ENCODE measurements around the gene MAP2K2.

Gene MAP2K2

DNA sequence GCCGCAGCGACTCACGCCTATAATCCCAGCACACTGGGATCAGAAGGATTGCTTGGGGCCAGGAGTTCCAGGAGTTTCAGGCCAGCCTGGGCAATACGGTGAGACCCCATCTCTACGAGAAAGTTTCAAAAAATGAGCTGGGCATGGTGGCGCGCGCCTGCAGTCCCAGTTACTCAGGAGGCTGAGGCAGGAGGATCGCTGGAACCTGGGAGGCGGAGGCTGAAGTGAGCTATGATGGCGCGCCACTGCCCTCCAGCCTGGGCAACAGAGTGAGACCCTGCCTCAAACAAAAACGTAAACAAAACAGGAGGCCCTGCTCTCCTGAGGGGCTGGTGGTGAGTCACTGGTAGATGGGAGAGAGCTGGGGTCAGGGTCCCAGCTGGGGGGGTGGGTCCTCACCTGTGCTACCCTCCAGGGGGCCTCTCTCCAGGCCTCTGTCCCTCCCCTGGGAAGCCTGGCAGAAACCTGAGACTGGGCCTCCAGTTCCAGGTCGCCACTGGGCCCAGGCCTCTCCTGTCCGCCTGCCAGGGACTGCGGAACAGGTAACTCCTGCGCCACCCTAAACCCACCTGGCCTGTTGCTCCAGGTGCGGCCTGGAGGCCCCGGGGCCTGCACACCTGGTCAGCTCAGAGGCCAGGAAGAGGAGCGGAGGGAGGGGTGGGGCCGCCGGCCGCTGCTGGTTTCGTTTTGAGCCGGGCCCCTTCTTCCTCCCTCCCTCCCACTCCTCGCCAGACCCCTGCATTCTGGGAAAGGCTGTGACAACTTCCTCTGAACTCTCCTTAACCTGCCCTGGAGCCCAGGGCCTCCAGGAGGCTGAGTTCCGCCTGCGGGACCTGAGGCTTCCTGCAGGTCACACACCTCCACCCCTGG lies 40.0 kb downstream of the MAP2K2 start:
- DNase-seq: no peak
- intact Hi-C loops (cut with DNase I): no loop called here

DNA sequence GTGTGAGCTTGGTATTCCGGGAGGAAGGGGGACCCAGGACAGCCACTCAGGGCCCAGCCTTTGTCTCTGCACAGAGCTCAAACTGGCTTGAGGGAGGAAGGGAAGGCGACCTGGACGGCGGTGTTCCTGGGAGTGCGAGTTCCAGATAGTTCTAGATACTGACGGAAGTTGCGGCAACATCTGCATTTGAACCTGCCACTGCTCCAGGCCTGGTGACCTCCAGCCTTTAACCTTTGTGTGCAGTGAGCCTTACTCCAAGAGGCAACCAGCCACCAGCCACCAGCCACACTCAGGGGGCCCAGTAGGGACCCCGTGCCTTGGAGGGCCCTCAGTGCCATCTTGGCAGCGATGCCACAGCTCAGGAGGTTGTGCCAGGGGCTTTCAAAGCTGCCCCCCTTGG lies 41.8 kb downstream of the MAP2K2 start:
- intact Hi-C loops (cut with DNase I): no loop called here
- DNase-seq: no peak

DNA sequence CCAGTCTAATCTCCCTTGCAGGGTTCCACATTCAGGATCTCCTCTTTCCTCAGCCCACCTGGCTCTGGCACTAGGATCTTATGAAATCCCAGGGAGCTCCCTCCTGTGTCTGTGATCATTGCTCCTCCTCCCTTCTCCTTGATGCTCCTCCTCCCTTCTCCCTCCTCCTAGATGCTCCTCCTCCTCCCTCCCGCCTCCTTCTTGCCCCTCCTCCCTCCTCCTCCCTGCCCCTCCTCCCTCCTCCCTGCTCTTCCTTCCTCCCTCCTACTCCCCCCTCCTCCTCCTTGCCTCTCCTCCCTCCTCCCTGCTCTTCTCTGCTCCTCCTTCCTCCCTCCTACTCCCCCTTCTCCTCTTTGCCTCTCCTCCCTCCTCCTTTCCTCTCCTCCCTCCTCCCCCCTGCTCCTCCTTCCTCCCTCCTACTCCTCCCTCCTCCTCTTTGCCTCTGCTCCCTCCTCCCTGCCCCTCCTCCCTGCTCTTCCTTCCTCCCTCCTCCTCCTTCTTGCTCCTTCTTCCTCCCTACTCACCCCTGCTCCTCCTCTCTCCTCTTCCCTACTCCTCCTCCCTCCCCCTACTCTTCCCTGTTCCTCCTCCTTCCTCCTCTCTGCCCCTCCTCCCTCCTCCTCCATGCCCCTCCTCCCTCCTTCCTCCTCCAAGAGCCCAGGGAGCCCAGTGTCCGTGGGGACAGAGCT lies 42.3 kb downstream of the MAP2K2 start:
- no peak for DNase-seq
- intact Hi-C loops (cut with DNase I): no loop called here

DNA sequence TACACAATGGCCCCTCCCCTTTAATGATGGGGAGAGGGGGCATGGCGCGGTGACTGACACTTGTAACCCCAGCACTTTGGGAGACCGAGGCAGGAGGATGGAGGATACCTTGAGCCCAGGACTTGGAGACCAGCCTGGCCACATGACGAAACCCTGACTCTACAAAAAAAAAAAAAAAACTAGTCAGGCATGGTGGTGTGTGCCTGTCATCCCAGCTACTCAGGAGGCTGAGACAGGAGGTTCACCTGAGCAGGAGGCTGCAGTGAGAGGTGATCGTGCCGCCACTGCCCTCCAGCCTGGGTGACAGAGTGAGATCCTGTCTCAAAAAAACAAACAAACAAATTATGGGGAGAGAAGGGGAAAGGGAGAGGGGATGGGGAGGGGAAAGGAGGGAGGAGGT lies 43.4 kb downstream of the MAP2K2 start:
- intact Hi-C loops (cut with DNase I): no loop called here

DNA sequence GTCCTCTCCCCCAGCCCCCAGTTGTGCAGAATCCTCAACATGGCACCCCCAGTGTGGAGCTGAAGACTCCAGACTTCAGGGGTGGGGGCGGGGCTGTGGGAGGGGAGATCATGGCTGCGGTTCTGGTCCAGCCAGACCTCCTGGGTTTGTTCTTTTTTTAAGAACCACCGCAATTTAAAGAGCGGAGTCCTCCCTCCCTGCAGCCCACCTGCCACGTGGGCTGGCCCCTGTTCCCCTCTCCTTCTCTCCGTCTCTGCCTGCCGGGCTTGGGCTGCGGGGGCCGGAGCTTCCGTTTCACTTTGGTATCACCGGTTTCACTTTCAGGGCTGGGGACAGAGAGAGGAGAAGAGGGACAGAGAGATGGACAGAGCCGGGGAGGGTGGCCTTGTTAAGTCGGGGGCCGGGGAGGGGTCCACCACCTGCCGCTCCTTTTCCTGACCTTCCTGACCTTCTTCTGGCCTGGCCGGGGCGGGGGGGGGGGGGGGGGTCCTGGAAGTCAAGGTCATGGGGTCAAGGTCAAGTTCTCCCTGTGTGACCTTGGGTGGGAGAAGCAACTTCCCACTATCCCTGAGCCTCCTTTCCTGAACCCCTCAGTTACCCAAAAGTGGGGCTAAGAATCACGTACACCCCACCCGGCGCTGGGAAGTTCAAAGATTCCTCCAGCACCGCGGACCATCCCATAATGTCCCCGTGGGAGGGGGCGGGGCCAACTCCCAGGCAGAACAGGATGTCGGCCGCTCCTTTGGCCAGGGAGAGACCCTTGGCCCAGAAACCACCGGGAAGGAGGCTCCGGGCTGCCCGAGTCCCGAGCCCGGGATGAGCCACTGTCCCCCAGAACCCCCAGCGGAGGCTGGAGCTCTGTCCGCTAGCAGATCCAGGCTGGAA lies 45.9 kb downstream of the MAP2K2 start:
- peak in 3 of 10 donors; percentile 10 to 78 (median 78) for DNase-seq
- intact Hi-C loops (cut with DNase I): no loop called here

More for the DNA sequence above, 43.4 kb downstream of the MAP2K2 start:
- no peak for DNase-seq

DNA sequence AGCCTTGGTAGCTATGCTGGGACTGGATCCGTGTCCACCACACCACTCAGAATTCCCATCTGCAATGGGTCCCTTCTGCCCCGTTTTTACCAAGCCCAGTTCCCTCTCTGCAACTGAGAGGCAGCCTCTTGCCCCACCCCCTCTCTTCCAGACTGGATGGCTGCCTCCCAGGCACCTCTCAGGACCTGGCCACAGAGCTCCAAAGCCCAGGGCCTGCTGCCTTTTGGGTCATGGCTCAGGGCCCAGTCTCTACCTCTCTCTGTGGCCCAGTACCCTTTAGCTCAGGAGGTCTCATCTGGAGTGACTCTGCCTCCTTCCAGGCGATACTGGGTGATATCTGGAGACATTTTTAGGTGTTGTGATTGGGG lies 46.9 kb downstream of the MAP2K2 start:
- peak in 2 of 10 donors; percentile 5 to 80 for DNase-seq
- intact Hi-C loops (cut with DNase I): no loop called here

DNA sequence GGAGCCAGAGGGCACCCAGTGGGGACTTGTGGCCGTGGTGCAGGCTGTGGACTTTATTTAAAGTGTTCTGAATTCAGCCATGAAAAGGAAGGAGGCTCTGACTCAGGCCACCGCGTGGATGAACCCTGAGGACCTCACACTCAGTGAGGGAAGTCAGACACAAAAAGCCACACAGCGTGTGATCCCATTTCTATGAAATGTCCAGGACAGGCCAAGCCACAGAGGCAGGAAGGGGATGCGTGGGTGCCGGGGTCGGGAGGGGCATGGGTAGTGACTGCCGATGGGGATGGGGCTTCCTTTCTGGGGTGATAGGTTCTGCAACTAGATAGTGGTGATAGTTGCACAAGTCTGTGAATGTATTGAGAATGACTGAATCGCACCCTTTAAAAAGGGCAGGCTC lies 48.5 kb downstream of the MAP2K2 start:
- DNase-seq: peak in 1 of 10 donors; percentile 66
- intact Hi-C loops (cut with DNase I): no loop called here

DNA sequence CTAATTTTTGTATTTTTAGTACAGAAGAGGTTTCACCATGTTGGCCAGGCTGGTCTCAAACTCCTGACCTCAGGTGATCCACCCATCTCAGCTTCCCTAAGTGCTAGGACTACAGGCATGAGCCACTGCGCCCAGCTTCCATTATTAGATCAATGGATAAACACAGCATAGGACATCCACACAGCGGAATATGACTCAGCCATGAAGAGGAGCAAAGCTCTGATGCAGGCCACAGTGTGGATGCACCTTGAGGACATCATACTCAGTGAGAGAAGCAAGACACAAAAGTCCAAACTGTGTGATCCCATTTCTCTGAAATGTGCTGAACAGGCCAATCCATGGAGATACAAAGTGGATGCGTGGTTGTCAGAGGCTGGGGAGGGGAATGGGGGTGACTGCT lies 52.3 kb downstream of the MAP2K2 start:
- no peak for DNase-seq
- intact Hi-C loops (cut with DNase I): no loop called here

DNA sequence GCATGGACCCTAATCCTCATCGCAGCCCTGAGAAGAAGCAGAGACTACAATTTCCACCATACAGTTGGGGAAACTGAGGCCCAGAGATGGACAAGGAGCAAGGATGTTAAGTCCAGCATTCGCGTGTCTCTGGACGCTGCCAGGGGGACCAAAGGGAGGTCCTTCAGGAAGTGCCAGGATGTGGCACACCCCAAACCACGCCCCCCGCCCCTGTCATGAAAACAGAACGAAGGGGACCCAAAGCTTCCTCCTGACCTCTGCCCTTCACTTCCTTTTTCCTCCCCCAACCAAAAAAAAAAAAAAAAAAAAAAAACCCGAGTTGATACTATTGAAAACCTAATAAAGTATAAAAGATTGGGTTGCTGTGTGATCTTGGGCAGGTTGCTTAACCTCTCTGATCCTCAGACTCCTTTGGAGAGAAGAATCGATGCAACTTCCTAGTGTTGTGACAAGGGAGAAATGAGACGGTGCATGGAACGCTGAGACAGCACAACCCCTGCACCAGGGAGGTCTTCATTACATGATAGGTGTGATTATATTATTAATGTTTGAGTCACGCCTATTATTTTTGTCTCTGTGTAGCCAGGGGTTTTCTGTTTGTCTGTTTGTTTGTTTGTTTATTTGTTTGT lies 54.5 kb downstream of the MAP2K2 start:
- peak in 1 of 10 donors; percentile 61 for DNase-seq
- intact Hi-C loops (cut with DNase I): loop anchor here (5.0 kb wide), 2 partner anchors 53 to 77 kb away; partner anchors contain the start of gene MAP2K2

DNA sequence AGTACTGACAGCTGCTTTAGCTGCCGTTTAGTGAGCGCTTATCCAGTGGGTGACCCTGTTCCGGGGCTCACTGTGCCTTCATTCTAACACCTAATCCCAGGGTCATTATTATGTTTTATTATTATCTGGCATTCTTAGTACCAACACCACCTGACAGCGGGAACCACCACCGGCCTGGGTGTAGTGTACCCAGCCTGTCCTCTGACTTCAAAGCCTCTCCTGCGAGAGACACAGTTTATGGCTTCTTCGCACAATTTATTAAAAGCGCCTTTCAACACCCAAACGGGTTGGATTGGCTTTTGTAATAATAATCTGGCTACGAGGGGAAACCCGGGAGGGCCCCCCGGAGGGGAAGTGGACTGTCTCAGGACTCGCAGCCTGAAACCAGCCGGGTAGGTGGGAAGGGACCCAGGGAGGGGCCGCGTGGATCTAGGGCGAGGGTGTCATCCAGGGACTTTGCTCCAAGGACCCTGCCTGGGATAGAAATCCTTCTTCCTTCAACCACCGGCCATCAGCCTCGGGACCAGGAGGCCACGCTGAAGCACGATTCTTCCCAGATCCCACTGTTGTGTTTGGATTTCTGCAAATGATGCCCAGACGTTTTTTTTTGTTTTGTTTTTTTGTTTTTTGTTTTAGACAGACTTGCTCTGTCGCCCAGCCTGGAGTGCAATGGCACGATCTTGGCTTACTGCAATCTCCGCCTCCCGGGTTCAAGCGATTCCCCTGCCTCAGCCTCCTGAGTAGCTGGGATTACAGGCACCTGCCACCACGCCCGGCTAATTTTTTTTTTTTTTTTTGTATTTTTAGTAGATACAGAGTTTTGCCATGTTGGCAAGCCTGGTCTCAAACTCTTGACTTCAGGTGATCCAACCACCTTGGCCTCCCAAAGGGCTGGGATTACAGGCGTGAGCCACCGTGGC lies 55.6 kb downstream of the MAP2K2 start:
- intact Hi-C loops (cut with DNase I): loop anchor here (5.0 kb wide), 2 partner anchors 54 to 76 kb away; partner anchors contain the start of gene MAP2K2
- DNase-seq: peak in 2 of 10 donors; percentile 71 to 88

DNA sequence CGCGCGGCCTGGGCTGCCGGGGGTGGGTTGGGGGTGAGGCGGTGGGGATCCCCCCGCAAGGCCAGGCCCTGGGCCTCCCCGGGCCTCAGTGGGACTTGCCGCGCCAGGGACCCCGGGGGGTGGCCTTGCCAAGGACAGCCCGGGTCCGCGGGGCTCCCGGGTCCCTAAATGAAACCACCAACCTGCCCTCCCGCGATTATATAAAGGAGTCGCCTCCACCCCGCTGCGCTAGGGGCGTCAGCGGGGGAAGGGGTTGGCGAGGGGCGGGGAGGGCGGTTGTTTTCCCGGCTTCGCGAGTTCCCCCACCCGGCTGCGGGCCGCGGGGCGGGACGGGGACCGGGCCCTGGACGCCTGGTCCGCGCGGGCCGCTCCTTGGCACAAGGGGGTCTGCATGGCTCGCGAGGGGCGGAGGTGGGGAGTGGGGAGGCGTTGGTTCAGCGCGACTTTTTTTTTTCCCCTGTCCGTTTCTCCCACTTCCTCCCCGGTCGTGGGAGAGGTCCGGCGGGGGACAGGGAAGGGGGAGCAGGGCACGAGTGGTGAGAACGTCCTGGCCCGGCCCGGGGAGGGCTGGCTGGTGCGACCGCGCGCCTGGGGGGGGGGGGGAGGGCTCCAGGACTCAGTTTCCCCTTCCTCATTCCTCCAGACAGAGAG lies 56.4 kb downstream of the MAP2K2 start:
- intact Hi-C loops (cut with DNase I): loop anchor here (1.0 to 5.0 kb wide), 3 partner anchors 55 to 75 kb away; partner anchors contain the start of genes MAP2K2 and PIAS4
- DNase-seq: peak in 3 of 10 donors; percentile 78 to 87 (median 85)

DNA sequence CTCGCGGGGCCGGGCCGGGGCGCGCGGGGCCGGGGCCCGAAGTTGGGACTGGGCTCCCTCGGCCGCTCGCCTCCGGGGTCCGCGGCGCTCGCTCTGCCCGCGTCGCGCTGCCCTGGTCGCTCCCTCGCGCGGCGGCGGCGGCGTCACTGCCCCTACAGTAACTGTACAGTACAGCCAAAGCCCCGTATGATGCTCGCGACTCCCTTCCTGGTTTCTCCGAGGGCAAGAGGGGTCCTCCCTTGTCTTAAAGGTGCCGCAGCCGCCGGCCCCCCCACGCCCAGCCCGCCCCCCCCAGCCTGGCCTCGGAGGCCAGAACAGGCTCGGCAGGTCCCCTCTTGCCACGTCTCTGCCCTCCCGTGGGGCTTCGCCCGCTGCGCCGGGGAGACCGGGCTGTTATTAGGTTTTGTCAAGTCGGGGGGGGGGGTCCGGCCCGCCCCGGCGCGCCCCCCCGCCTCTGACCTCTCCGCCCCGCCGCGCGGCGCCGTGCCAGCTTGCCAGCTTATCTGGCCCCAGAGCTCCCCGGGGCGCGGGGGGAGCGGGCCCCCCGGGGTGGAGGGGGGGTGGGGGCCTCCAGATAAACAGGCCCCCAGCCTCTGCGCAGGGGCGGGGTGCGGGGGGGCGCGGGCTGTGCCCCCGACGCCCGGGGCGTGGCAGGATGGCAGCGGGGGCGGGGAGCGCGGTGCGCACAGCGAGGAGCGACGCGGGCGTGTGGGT lies 57.1 kb downstream of the MAP2K2 start, which contains the start of gene ZBTB7A:
ZBTB7A (minus strand) TSS at position 218 of the 714 bp plus-strand sequence. CDS start 11,667 bp downstream, outside the sequence.
- DNase-seq: peak in 8 of 10 donors; percentile 50 to 96 (median 76)
- intact Hi-C loops (cut with DNase I): loop anchor here (1.0 to 5.0 kb wide), 3 partner anchors 55 to 75 kb away; partner anchors contain the start of genes MAP2K2 and PIAS4

DNA sequence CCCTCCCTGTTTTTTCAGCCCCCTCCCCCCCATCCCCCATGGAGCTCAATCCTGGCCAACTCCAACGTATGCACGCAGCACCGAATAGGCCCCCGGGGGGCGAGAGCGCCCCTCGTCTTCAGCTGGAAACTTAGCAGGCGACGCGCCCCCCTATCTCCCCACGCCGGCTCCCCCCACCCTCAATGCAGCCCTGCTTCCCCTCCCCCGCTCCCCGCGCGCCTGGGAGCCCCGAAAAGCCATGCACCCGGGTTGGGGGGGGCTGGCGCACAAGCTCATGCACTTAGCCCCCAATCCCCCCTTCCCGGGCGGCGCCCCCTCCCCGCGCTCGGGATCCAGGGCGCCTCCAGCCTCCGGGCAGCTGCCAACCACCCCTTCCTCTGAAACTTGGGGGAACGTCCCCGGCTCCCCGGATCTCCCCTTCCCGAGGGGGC lies 57.7 kb downstream of the MAP2K2 start:
- peak in 7 of 10 donors; percentile 49 to 94 (median 69) for DNase-seq
- intact Hi-C loops (cut with DNase I): loop anchor here (5.0 kb wide), 2 partner anchors 56 to 74 kb away; partner anchors contain the start of gene MAP2K2

DNA sequence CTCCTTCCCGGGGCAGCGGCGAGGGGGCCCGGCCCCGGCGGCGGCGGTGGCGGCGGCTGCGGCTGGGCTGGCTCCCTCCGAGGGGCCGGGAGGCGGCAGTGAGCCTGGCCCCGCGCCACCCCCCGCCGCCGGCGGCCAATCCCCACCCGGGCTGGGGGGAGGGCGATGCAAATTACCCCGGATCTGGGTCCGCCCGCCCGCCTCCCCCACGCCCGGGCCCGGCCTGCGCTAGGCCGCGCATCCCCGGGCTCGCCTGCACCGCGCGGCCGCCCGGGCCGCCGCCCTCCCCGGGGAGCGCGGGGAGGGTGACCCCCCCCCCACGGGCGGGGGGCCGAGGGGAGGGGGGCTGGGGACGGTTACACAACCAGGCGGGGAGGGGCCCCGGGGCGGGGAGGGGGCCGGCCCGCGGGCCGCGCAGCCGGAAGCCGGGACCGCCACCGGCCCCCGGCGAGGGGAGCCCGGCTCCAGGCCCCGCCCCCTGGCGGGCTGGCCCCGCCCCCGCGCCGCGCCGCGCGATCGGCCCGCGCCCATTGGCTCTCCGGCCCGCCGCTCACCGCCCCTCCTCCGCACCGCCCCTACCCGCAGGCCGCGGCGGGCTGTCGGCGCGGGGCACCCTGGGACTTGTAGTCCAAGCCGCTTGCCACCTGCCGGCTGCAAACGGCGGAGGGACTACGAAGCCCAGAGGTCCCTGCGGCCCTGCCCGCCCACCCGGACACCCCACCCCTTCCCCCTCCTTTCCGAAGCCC lies 58.3 kb downstream of the MAP2K2 start:
- intact Hi-C loops (cut with DNase I): loop anchor here (5.0 kb wide), 2 partner anchors 57 to 73 kb away; partner anchors contain the start of gene MAP2K2
- peak; percentile 91 to 100 (median 98) for DNase-seq

DNA sequence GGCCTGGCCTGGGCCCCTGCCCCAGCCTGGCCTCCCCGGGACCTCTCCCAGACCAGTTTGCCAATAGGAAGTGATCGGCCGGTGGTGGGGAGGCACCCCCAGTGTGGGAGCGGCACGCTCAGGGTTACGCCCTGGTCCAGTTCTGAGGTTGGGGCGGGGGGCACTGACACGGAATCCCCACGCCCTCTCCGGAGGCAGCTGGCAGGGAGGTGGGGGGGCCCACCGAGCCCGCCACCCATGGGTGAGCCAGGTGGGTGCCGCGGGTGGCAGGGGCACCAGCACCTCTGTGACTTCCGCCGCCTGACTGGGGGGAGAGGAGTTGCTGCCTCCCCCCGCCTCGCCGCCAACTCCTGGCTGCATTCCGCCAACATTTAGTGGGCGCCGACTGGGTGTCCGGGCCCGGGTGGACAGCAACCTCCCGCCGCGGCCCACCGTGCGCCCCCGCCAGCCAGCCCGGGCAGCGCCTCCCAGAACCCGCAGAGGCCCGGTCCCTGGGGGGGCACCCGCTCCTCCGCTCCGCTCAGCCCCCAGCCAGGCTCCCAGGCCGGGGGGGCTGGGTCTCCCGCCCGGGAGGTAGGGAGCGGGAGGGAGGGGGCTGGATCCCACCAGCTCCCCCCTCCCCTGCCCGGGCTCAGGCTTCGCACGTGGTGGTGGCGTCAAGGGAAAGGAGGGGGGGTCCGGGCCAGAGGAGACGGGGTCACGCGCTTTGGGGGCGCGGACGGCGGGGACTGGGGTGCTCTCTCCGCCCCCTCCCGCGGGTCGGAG lies 59.2 kb downstream of the MAP2K2 start:
- intact Hi-C loops (cut with DNase I): loop anchor here (5.0 kb wide), 2 partner anchors 58 to 72 kb away; partner anchors contain the start of gene MAP2K2

DNA sequence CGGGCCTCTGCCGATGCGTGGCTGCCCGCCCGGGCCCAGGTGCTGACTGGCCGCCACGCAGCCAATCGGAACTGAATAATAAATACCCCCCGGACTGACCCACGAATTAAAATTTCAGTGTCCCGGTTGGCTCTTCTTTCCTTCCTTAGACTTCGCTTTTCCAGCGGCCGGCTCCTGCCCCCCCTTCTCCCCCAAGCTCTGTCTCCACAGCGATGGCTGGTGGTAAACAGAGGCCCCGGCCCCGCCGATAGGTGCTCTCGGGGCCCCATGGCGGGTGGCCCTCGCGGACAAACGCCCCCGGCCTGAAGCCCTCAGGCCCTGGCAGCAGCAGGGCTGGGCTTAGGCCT lies 59.8 kb downstream of the MAP2K2 start:
- intact Hi-C loops (cut with DNase I): no loop called here
- DNase-seq: peak in 2 of 10 donors; percentile 77

More for the DNA sequence above, 59.2 kb downstream of the MAP2K2 start:
- peak in 7 of 10 donors; percentile 52 to 95 (median 70) for DNase-seq
